ENCODE data around the gene NHEJ1.

Gene NHEJ1

GRCh38 chr2:219149667-219150066, 10.9 kb downstream of the NHEJ1 start:
- H3K4me1 ChIP-seq (ENCODE audit: control insufficient read depth, insufficient read depth, low read length), result peaks cover 4% of the 10 kb centered on the region
- peaks cover 9% of the 10 kb centered on the region for H3K36me3 ChIP-seq (ENCODE audit: control insufficient read depth, insufficient read depth, low read length)
- H3K27me3 ChIP-seq (ENCODE audit: control insufficient read depth, insufficient read depth, low read length), result no peaks in the 10 kb centered on the region
- no peak overlapping the region for H3K9ac ChIP-seq (ENCODE audit: low read length)
- H3K4me3 ChIP-seq (ENCODE audit: low read length), result no peak overlapping the region
- H3K9me3 ChIP-seq (ENCODE audit: control insufficient read depth, low read length), result no peaks in the 10 kb centered on the region

- H3K9me3 ChIP-seq (ENCODE audit: control insufficient read depth, low read length), result no peaks in the 10 kb centered on the region
- H3K27me3 ChIP-seq (ENCODE audit: control insufficient read depth, insufficient read depth, low read length), result no peaks in the 10 kb centered on the region
- H3K36me3 ChIP-seq (ENCODE audit: control insufficient read depth, insufficient read depth, low read length), result peaks cover 9% of the 10 kb centered on the region
- no peak overlapping the region for H3K4me3 ChIP-seq (ENCODE audit: low read length)
- H3K4me1 ChIP-seq (ENCODE audit: control insufficient read depth, insufficient read depth, low read length), result no peaks in the 10 kb centered on the region
- no peak overlapping the region for H3K9ac ChIP-seq (ENCODE audit: low read length)
These were observed 18.3 kb downstream of the NHEJ1 start for GRCh38 chr2:219142329-219142728.

- H3K4me3 ChIP-seq (ENCODE audit: low read length), result no peak overlapping the region
- H3K9me3 ChIP-seq (ENCODE audit: control insufficient read depth, low read length), result no peaks in the 10 kb centered on the region
- H3K27me3 ChIP-seq (ENCODE audit: control insufficient read depth, insufficient read depth, low read length), result no peaks in the 10 kb centered on the region
- peaks cover 4% of the 10 kb centered on the region for H3K36me3 ChIP-seq (ENCODE audit: control insufficient read depth, insufficient read depth, low read length)
- no peaks in the 10 kb centered on the region for H3K4me1 ChIP-seq (ENCODE audit: control insufficient read depth, insufficient read depth, low read length)
- no peak overlapping the region for H3K9ac ChIP-seq (ENCODE audit: low read length)
These were observed 19.9 kb downstream of the NHEJ1 start for GRCh38 chr2:219140722-219141121.

- Histone ChIP-seq H3K36me3 (ENCODE audit: control insufficient read depth, insufficient read depth, low read length) (no peaks in the 10 kb centered on the region), H3K9ac (ENCODE audit: low read length) (no peak overlapping the region), H3K9me3 (ENCODE audit: control insufficient read depth, low read length) (no peaks in the 10 kb centered on the region), H3K4me1 (ENCODE audit: control insufficient read depth, insufficient read depth, low read length) (peaks cover under 1% of the 10 kb centered on the region), H3K4me3 (ENCODE audit: low read length) (no peak overlapping the region), H3K27me3 (ENCODE audit: control insufficient read depth, insufficient read depth, low read length) (no peaks in the 10 kb centered on the region)
These were observed 26.6 kb downstream of the NHEJ1 start for GRCh38 chr2:219133976-219134375.

- Histone ChIP-seq H3K36me3 (ENCODE audit: control insufficient read depth, insufficient read depth, low read length) (no peaks in the 10 kb centered on the region), H3K9me3 (ENCODE audit: control insufficient read depth, low read length) (no peaks in the 10 kb centered on the region), H3K27me3 (ENCODE audit: control insufficient read depth, insufficient read depth, low read length) (no peaks in the 10 kb centered on the region), H3K9ac (ENCODE audit: low read length) (no peak overlapping the region), H3K4me1 (ENCODE audit: control insufficient read depth, insufficient read depth, low read length) (peaks cover 22% of the 10 kb centered on the region), H3K4me3 (ENCODE audit: low read length) (no peak overlapping the region)
These were observed 28.9 kb downstream of the NHEJ1 start for GRCh38 chr2:219131744-219132143.

- H3K9me3 ChIP-seq (ENCODE audit: control insufficient read depth, low read length), result no peaks in the 10 kb centered on the region
- no peaks in the 10 kb centered on the region for H3K27me3 ChIP-seq (ENCODE audit: control insufficient read depth, insufficient read depth, low read length)
- no peak overlapping the region for H3K9ac ChIP-seq (ENCODE audit: low read length)
- no peaks in the 10 kb centered on the region for H3K36me3 ChIP-seq (ENCODE audit: control insufficient read depth, insufficient read depth, low read length)
- H3K4me1 ChIP-seq (ENCODE audit: control insufficient read depth, insufficient read depth, low read length), result peaks cover 26% of the 10 kb centered on the region
- H3K4me3 ChIP-seq (ENCODE audit: low read length), result no peak overlapping the region
These were observed 29.3 kb downstream of the NHEJ1 start for GRCh38 chr2:219131327-219131726.

GRCh38 chr2:219129589-219129988, 31.0 kb downstream of the NHEJ1 start:
- Histone ChIP-seq H3K36me3 (ENCODE audit: control insufficient read depth, insufficient read depth, low read length) (no peaks in the 10 kb centered on the region), H3K4me1 (ENCODE audit: control insufficient read depth, insufficient read depth, low read length) (peaks cover 44% of the 10 kb centered on the region), H3K9me3 (ENCODE audit: control insufficient read depth, low read length) (no peaks in the 10 kb centered on the region), H3K4me3 (ENCODE audit: low read length) (no peak overlapping the region), H3K27me3 (ENCODE audit: control insufficient read depth, insufficient read depth, low read length) (no peaks in the 10 kb centered on the region), H3K9ac (ENCODE audit: low read length) (no peak overlapping the region)

GRCh38 chr2:219128396-219128795, 32.2 kb downstream of the NHEJ1 start:
- Histone ChIP-seq H3K9me3 (ENCODE audit: control insufficient read depth, low read length) (no peaks in the 10 kb centered on the region), H3K4me1 (ENCODE audit: control insufficient read depth, insufficient read depth, low read length) (peaks cover 56% of the 10 kb centered on the region), H3K36me3 (ENCODE audit: control insufficient read depth, insufficient read depth, low read length) (no peaks in the 10 kb centered on the region), H3K9ac (ENCODE audit: low read length) (no peak overlapping the region), H3K27me3 (ENCODE audit: control insufficient read depth, insufficient read depth, low read length) (no peaks in the 10 kb centered on the region), H3K4me3 (ENCODE audit: low read length) (no peak overlapping the region)

GRCh38 chr2:219127037-219127635, 33.5 kb downstream of the NHEJ1 start:
- no peaks in the 10 kb centered on the region for H3K27me3 ChIP-seq (ENCODE audit: control insufficient read depth, insufficient read depth, low read length)
- no peaks in the 10 kb centered on the region for H3K9me3 ChIP-seq (ENCODE audit: control insufficient read depth, low read length)
- H3K4me3 ChIP-seq (ENCODE audit: low read length), result no peak overlapping the region
- no peak overlapping the region for H3K9ac ChIP-seq (ENCODE audit: low read length)
- no peaks in the 10 kb centered on the region for H3K36me3 ChIP-seq (ENCODE audit: control insufficient read depth, insufficient read depth, low read length)
- H3K4me1 ChIP-seq (ENCODE audit: control insufficient read depth, insufficient read depth, low read length), result peaks cover 68% of the 10 kb centered on the region

GRCh38 chr2:219126555-219126954, 34.1 kb downstream of the NHEJ1 start:
- H3K4me1 ChIP-seq (ENCODE audit: control insufficient read depth, insufficient read depth, low read length), result peaks cover 72% of the 10 kb centered on the region
- no peaks in the 10 kb centered on the region for H3K9me3 ChIP-seq (ENCODE audit: control insufficient read depth, low read length)
- H3K36me3 ChIP-seq (ENCODE audit: control insufficient read depth, insufficient read depth, low read length), result no peaks in the 10 kb centered on the region
- no peak overlapping the region for H3K9ac ChIP-seq (ENCODE audit: low read length)
- H3K27me3 ChIP-seq (ENCODE audit: control insufficient read depth, insufficient read depth, low read length), result no peaks in the 10 kb centered on the region
- H3K4me3 ChIP-seq (ENCODE audit: low read length), result no peak overlapping the region

GRCh38 chr2:219125886-219126270, 34.7 kb downstream of the NHEJ1 start:
- H3K9ac ChIP-seq (ENCODE audit: low read length), result no peak overlapping the region

GRCh38 chr2:219125225-219125885, 35.3 kb downstream of the NHEJ1 start:
- Histone ChIP-seq H3K36me3 (ENCODE audit: control insufficient read depth, insufficient read depth, low read length) (no peaks in the 10 kb centered on the region), H3K27me3 (ENCODE audit: control insufficient read depth, insufficient read depth, low read length) (no peaks in the 10 kb centered on the region), H3K9ac (ENCODE audit: low read length) (no peak overlapping the region), H3K4me1 (ENCODE audit: control insufficient read depth, insufficient read depth, low read length) (peaks cover 72% of the 10 kb centered on the region), H3K4me3 (ENCODE audit: low read length) (no peak overlapping the region), H3K9me3 (ENCODE audit: control insufficient read depth, low read length) (no peaks in the 10 kb centered on the region)

More at GRCh38 chr2:219125886-219126270, 34.7 kb downstream of the NHEJ1 start:
- H3K4me1 ChIP-seq (ENCODE audit: control insufficient read depth, insufficient read depth, low read length), result peaks cover 72% of the 10 kb centered on the region
- H3K36me3 ChIP-seq (ENCODE audit: control insufficient read depth, insufficient read depth, low read length), result no peaks in the 10 kb centered on the region
- H3K27me3 ChIP-seq (ENCODE audit: control insufficient read depth, insufficient read depth, low read length), result no peaks in the 10 kb centered on the region
- no peaks in the 10 kb centered on the region for H3K9me3 ChIP-seq (ENCODE audit: control insufficient read depth, low read length)
- H3K4me3 ChIP-seq (ENCODE audit: low read length), result no peak overlapping the region
